ENCODE data around the gene PDZRN3.

The PDZRN3 gene

DNA sequence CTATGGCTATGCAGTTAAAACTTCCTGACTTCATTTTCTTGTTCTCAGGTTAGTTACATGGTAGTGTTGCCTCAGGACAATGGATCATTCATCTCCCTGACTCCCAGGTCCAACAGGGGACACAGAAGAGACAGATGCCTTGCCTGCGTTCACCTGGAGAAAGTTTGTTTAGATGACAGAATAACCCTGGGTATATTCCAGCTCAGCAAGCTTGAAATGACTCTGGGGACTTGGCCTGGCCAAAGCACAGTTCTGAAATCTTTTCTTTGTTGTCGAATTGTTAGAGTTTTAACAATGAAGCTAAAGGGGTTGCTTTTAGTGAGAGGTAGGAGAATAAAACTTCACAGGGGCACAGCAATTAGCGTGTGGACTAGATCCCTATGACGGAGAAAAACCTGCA is 206.1 kb downstream of the PDZRN3 start:
- DNase-seq (ENCODE audit: low spot score) = no peak

DNA sequence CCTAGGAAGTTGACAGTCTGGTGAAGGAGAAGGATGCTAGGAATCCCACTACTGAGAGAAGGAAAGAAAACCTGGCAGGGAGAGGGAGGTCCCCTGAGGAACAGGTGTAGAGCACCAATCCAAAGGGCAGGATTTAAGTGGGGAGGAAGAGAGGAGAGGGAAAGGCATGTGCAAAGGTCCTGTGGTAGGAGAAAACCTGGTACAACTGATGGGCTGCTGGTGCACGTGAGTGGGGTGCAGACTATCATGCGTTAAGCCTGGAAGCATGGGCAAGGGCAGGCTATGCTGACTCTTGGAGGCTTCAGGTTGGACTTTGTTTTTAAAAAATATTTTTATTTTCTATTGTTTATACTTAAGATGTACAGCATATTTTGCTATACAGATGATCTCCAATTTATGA is 209.6 kb downstream of the PDZRN3 start:
- DNase-seq (ENCODE audit: low spot score) = no peak

DNA sequence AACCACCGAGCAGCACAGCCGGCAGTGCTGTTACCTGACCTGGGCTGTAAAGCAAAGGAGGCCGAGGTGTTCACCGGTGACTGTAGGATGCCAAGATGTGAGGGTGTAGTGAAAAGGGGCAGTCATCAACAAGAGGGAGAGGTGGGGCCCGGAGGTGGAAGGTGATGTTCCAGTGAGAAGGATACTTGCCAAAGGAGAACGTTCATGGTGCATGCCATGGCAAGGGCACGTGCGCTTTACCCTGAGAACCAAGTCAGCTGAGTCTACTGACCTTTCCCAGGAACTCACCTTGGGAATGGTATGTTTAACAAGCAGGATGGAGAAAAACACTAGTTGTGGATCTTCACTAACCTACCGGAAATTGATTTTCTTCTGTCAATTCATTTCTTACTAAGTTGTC is 211.1 kb downstream of the PDZRN3 start:
- no peak for DNase-seq (ENCODE audit: low spot score)

DNA sequence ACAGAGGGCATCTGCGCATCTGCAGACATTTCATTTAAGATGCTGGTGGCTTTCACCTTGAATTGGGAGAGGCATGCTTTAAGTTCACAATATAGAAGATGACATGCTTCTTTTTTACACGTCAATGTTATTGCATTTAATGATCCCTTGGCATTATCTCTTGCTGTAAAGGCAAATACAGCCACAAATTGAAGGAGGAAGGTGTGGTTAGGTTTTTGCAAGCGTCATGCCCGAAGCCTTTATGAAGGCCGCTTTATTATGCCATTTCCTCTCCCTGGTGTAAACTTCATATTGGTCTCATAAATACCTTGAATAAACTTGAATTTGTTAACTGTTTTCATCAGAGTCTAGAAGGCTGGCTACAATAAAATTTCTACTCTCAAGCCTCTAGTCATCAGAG is 212.7 kb downstream of the PDZRN3 start:
- no peak for DNase-seq (ENCODE audit: low spot score)

DNA sequence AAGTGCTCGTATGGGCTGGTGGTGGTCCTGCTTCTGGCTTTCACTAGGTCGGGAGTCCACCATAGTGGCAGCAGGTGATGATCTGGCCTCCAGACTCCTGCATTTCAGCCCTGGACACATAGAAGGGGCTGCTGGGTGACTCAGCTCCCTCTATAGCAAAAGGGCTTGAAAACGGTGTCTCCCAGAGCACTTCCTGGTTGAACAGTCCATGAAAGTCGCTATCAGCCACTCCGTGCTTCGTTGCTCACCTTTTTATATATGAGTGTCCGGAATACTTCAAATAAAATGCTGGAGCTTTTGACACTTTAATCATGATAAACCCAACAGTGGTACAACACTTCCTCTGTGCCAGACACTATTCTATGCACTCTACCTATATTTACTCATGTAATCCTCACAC is 213.2 kb downstream of the PDZRN3 start:
- no peak for DNase-seq (ENCODE audit: low spot score)

DNA sequence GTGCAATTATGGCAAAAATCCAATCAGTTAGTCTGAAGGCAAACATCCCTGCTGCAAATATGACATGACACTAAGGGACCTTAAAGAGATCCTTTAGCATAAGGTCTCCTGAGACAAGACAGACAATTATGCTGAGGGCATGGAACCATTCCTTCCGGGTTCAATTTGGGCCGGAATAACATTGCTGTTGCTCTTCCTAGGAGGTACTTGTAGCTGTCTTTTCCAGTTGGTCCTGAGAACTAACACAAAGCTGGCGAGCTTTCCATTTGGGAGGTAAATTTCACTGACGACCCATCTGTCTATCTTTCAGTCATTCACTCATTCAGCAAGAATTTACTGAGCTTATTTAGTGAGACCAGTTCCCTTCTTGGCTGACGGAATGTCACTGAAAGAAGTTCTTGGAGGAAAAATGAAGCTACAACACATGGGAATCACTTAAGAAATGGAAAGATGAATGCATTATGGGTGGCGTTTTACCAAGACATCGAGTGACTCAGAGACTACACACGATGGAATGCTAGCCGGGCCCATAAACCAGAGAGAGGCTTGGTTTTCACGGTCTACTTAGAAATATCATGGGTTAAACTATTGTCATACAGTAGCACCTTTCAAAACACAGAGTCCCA is 215.5 kb downstream of the PDZRN3 start:
- DNase-seq (ENCODE audit: low spot score) = no peak

DNA sequence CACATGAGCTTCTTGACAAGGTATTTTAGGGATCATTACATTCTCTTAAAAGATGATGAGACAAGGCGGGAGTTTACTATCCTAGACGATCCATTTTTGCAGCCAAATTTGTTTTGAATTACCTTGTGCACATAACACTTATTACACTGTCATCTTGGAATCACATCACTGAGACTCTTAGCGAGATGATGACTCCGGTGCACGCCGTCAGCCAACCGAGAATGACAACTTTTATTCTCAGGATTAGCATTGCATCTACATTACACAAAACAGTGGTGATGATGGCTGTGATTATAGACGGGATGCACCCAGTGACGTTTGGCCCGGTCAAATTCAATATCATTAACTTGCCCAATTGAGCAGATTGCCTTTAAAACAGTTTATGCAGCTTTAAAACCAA is 216.1 kb downstream of the PDZRN3 start:
- DNase-seq (ENCODE audit: low spot score) = no peak

DNA sequence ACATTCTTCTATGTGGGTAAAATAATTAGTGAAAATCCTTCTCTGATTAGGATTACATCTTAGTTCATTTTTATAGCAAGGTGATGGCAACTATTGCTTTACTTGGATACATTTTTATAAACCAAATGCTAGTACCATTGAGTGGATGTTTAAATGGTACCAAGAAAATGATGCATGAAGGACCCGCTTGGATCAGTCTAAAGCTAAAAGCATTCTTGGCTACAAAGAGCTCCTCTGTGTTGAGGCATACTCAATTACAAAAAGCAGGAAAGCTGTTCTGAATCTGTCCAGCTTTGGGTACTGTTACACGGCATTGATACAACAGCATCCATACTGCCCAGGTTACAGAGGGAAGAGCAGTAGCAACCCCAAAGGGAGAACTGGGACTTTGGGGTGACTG is 217.2 kb downstream of the PDZRN3 start:
- DNase-seq (ENCODE audit: low spot score) = no peak

DNA sequence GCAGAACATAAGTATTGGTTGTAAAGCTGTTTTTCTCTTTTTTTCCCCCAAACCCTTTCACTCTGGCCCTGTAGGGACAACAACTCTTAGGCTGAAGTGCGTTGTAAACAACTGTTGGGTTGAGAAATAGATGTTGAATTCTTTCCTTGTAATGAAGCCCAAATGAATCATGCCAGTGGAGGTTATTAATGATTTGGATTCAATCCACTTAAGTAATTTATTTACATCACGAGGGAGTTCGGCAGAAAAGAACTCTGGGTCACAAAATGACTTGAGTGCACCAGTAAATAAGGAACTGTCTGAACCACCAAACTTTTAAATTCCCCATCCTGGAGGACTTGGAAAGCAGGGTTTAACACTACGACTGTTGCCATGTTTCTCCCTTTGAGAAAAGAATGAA is 218.9 kb downstream of the PDZRN3 start:
- DNase-seq (ENCODE audit: low spot score) = no peak

DNA sequence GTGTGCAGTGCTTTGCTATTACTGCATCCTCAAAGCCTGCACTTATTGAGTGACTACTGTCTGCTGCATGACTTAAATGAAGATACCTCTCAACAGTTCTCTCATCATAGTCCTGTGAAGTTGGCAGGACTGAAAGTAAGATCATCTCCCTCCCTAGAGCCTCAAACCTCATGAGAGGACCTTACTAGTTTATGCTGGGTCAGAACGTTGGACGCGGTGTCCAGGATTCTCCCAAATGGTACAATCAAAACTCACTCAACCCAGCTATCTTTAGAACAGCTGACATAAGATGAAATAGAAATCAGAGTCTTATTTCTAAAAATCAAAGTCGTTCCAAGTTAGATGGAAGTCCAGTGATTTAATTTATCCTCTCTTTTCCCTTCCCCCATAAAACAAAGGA is 219.7 kb downstream of the PDZRN3 start:
- DNase-seq (ENCODE audit: low spot score) = no peak

DNA sequence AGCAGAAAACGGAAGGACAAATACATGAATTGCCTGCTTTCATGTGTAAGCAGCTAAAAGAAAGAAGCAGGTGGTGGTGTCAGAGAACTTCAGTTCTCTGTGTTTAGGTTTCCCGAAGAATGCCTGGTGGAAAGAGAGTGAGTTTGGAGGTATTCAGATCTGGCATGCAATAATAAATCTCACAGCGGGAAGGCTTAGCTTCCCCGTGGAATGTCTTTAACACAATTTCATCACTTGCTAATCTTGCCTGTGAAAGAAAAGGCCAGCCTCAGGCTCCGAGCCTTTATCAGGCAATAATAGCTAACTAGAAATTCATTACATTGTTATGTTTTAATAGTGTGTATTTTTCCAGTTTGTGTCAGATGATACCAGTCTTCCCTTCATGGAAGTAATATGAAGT is 220.3 kb downstream of the PDZRN3 start:
- DNase-seq (ENCODE audit: low spot score) = no peak

DNA sequence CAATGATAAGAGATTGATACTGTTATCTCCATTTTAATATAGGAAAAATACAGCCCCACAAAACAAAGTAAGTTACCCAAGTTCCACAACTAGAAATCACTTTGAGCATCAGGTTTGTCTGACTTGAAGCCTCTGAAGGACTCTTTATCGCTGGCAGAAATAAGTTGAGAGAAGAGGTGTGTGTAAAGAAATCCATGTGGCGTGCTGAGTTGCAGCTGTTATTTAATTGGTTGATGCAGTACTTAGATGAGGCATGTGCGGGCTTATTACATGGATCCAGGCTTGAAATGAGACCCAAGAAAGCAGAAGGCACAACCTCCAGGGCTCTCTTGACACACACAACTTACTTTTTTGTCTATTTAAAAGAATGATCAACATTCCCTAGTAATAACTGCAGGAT is 221.3 kb downstream of the PDZRN3 start:
- DNase-seq (ENCODE audit: low spot score) = no peak

DNA sequence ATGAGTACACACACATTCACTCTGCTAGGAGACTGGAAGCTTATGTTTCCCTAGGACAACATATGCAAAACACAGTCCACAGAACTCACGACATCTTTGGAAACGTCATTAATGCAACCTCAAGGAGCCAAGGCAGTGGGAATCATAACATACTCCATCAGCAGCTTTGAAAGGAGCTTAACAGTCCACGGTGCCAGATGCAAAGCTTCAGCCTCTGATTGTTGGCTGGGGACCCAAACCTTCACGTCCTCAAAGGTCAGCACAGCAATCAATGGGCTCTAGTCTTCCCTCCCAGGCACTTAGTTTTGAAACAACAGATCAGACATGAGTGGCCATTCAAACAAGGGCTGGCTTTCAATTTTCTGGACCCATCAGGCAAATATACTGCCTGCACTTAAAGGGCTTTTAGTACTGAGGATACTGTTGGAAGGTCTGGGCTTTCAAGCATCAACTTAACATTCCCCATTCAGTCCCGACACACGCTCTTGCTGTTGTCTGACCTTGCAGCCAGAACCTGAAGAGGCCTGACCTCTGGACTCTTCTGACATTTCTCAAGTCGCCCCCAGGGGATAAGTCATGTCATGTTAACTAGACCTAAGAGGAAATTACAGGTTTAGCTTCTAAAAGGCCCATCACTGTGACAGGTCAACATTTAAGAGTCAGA is 223.0 kb downstream of the PDZRN3 start:
- no peak for DNase-seq (ENCODE audit: low spot score)

DNA sequence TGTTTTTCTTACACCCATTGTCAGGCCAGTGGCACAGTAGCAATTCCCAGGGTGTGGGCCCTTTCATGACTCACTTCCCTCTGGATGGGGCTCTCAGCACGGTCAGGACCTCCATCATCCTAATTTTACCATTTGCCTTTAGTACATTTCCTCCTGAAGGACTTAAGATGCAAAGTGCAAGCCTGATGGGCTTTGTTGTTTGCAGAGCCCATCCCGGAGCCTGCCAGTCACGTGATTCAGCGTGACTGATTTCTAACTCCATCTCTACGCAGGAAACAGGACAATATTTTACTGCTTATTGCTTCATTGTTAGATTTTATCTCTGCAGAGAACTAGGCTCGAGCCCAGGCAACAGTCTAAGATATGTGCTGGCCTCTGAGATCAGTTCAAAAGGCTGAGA is 223.7 kb downstream of the PDZRN3 start:
- no peak for DNase-seq (ENCODE audit: low spot score)

DNA sequence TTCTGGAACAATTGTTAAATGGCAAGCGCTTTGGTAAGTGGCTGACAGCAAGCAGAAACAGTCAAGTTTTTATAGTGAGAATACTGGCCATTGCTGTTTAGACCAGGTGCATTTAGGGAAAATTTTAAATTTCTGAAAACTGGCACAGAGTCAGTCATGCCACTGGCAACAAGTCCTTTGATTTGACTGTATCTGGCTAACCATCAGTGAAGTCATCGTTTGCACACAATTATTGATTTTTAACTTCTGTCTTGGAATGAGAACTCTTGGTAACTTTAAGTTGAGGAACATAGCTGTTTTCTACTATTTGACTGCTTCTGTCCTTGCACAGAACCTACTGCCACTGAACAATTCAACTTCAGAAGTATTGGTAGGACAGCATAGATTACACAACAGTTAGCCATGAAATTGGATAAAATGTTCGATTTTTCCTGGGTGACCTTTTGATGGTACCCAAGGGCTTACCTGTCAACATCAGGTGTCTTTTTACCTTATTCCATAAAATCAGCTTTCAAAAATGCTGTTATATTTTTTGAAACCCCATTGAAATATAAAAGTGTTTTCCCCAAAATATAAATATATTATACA is 225.0 kb downstream of the PDZRN3 start:
- DNase-seq (ENCODE audit: low spot score) = no peak

DNA sequence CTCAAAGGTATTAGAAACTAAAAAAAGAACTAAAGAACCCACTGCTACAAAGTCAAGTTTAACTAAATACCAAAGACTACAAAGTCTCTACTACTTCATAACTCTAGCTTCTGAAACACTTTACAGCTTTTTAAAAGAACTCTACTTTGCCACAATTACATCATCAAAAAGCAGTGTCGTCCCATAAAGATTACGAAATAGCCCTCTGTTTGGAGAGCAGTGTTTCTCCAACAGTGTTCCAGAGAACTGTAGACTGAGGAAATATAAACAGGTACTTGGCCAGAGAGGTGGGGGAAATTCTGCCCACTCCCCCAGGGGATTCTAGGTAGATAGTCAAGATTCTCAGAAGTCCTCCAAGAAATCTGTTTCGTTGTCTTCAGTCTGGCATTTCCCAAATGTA is 225.6 kb downstream of the PDZRN3 start:
- no peak for DNase-seq (ENCODE audit: low spot score)

DNA sequence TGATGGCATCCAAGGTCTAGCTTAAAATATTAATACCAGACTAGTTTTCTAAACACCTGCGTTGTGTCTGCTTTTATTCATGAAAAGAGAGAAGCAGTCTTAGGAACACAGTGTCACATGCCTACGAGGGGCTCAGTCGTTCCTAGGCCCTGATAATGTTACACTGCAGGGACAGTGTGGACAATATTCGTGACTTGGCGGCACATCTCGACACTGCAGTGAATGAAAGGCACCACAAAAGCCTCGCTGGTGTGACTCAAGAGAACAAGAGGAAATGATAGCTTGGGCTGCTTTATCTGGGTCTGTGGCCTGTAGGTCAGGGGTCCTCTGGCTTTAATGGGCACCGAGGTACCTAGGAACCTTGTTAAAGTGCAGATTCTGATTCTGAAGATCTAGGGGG is 226.7 kb downstream of the PDZRN3 start:
- DNase-seq (ENCODE audit: low spot score) = no peak

DNA sequence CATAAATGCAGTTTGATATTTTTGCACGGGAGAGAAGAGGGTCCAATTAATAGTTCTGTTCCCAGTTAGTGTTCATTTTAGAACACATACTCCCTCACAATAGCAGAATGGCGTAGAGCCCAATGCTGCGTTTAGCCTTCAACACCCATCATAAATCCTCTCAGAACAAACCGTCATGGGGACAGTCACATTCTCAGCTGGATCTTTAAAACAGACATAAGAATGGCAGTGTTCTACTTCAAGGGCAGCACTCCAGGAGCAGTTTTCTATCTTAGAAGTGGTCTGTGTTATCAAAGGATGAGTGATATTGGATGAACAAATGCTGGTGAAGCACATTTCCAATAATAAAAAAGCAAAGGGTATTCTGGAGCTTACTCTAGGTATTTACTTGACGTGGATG is 230.5 kb downstream of the PDZRN3 start:
- no peak for DNase-seq (ENCODE audit: low spot score)

DNA sequence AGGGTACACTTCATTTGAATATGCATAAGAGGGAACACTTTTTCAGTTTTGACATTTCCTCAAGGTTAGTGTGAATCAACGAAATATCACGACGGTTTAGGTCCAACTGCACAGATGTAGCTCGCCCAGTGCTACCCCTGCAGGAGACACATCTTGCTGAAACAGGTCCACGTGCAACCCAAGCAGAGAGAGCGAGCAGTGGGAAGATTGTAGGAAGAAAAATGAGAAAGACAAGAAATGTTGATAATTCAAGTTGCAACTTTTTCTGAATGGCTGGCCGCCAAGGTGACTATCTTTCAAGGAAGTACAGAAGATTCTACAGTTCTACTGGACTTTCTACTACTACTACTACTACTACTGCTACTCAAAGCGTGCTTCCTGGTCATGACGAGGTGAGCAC is 231.7 kb downstream of the PDZRN3 start:
- DNase-seq (ENCODE audit: low spot score) = no peak

DNA sequence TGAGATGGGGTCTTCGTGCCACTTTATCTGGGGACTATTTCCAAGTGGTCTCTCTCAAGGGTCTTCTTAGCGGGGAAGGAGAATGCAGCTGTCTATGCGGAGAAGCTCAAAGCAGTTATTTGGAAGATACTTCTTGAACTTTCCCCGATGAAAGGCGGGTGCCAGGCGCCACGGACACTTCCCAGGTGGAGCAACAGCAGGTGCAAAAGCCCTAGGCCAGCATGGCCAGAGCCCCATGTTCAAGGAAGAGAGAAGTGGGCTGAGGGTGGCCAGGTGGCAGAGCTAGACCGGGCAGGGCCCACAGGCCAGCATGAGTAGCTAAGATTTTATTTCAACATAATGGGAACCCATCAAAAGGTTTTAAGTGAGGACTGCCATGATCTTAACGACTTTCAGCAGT is 232.8 kb downstream of the PDZRN3 start:
- DNase-seq (ENCODE audit: low spot score) = no peak

DNA sequence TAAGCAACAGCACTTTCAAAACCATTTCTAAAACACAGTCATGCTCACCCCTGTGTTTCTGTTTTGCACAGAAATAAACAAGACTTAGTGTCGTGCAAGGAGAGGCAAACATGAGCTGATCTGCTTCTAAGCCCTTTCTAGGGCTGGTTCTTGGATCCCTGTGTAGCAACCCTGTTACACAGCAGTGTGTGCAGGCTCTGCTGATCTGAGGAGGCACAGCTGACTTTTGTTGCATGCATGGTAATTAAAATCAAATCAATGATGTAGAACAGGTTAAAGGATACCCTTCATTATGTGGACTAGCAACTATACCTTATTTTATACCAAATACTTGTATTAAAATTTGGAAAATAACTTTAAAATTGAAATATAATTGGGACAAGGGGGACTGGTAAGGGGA is 234.8 kb downstream of the PDZRN3 start:
- DNase-seq (ENCODE audit: low spot score) = no peak

DNA sequence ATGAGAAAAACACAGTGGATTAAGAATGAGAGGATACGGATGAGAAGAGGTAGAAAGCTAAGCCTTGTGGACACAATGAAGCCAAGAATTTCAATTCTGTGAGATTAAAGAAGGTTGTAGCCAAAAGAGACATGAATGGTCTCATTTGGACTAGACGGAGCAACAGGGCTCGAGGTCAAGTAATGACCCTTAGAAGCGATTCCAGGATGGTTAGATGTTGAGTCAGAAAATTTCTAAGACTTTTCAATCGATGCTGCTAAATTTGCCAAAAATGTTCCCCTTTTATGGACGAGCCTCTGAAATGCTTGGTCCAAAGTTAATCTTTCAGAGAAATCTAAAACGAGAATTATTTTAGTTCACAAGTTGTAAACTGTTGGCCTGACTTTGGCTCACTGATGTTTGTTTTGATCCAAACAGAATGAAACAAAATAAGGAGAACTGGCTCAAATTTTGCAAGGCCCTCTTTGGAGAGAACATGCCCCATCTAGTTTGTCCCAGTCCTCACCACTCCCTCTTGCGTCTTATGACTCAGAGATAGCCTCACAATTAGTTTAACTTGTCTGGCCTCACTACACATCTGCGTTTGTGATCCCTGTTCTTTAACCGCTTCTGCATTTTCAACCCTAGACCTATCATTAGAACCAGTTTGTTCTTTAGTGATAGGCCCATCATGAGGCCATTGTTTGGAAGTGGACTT is 235.5 kb downstream of the PDZRN3 start:
- DNase-seq (ENCODE audit: low spot score) = no peak

DNA sequence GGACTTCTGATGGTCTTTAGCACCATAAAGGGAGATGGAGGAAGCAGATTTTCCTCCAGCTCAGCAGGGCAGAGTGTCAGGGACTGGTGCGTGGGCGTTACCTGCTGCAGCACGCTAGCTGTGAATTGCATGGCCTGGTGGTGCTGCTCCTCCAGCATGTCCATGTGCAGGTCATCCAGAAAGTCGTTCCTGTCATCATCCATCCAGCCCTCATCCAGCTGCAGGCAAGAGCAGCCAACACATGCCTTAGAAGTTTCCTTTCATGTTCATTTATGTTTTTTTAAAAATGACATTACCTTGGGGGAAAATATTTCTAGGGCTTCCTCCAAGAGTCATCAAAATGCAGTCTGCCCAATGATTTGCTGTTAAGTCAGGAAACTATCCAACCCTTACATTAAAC is 239.2 kb downstream of the PDZRN3 start:
- no peak for DNase-seq (ENCODE audit: low spot score)

Measured in CD4-positive, alpha-beta T cell treated with Interleukin-2 at 100 ng/mL for 4 hours (primary cell).